D721Med (cell line): ENCODE data around the gene MRPL38.
"Not testable (repeated sequence)": the region's sequence is repeated elsewhere in the genome, so short reads cannot be mapped to it uniquely, and the experiment has no call there.

Experiments used
- DNase-seq: peaks from one replicate; pipeline ENCODE4 v3.0.0; 2011; ENCODE audit warnings: low spot score; ENCODE audit not compliant: insufficient read length
- FAIRE-seq: peaks from 2 replicates; lab custom pipeline; 2011; peaks lifted over from hg19 to GRCh38; lab: Jason Lieb, UNC
- TF ChIP-seq, protein P1 (sequence below): IDR thresholded peaks from 2 replicates; pipeline ENCODE4 v1.5.1; 2012; ENCODE audit warnings: mild to moderate bottlenecking, control low read depth; ENCODE audit not compliant: insufficient read depth; ENCODE audit errors: missing control alignments

MRPL38 gene

DNA sequence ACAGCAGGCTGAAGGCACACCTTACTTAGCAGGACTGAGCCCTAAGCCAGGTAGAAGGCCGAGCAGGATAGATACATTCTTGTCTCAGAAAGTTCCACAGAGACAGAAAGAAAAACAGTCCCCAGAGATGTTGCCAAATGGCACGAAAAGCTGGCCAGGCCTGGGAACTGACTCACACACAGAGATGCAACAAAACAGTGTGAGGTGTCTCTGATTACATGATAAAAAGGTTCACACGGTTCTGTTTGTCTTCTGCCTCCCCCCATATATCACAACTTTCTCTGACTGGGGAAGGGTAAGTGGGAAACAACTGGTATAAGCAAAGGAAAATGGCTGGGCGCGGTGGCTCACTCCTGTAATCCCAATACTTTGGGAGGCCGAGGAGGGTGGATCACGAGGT lies 51.3 kb downstream of the MRPL38 start:
- TF ChIP-seq, protein P1, sequence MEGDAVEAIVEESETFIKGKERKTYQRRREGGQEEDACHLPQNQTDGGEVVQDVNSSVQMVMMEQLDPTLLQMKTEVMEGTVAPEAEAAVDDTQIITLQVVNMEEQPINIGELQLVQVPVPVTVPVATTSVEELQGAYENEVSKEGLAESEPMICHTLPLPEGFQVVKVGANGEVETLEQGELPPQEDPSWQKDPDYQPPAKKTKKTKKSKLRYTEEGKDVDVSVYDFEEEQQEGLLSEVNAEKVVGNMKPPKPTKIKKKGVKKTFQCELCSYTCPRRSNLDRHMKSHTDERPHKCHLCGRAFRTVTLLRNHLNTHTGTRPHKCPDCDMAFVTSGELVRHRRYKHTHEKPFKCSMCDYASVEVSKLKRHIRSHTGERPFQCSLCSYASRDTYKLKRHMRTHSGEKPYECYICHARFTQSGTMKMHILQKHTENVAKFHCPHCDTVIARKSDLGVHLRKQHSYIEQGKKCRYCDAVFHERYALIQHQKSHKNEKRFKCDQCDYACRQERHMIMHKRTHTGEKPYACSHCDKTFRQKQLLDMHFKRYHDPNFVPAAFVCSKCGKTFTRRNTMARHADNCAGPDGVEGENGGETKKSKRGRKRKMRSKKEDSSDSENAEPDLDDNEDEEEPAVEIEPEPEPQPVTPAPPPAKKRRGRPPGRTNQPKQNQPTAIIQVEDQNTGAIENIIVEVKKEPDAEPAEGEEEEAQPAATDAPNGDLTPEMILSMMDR, result no peak
- DNase-seq (no peak), FAIRE-seq (no peak)

DNA sequence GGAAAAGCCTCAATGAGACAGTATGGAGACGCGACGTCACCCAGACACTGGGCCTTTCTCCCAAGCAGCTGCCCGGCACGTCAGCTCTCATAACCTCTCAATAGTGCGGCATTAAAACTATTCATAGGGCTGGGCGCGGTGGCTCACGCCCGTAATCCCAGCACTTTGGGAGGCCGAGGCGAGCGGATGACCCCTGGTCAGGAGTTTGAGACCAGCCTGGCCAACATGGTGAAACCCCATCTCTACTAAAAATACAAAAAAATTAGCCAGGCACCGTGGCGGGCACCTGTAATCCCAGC lies 53.0 kb downstream of the MRPL38 start:
- not testable (repeated sequence) for DNase-seq

DNA sequence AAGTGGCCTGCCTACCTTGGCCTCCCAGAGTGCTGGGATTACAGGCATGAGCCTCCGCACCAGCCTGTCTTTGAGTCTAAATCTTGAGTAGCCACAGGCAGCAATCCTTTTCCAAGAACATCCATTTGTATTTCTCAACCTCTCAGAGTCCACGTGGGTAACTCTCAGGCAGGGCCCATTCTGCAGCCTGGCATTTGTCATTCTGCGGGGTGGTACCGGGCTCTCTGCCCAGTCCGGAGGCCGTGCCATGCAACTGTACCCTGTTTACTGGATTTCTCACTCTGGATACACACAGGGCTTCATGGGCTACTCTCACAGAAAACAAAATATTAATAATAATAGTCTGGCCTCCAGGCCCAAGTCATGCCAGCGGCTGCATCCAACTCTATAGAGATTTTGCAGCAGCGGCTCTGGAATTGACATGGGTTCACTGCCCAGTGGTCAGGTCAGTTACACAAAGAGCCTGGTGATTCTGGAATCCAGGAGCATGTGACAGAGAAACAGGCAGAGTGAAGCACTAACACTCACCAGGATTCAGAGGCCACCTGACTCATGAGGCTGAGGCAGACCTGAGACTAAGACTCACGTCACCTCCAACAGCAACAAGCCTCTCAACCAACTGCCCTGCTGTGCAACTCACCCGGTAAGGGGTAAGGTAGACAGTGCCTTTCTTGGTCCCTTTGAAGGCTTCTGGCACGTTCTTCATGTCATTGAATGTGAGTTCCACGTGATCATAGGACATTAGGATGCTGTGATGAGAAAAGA lies 53.6 kb downstream of the MRPL38 start:
- TF ChIP-seq, protein P1, result no peak
- FAIRE-seq (no peak), DNase-seq (no peak)

More for the DNA sequence above, 53.0 kb downstream of the MRPL38 start:
- not testable (repeated sequence) for FAIRE-seq

DNA sequence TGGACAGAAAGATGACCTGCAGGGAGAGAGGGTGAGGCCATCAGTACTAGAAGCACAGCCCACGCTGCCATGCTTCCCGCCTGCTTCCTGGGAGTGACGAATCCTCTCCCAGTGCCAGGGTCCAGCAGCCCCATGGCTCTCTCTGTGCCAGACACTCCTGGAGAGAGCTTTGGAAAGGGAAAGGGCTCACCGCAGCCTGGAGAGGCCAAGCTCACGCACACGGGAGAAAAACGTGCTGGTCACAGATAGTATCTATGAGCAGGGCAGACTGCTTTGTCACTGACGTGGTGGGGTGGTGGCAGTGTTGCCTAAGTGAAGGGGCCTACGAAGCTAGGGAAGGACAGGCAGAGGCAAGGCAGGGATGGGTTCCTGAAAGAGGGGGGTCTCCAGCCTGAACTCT lies 55.0 kb downstream of the MRPL38 start:
- DNase-seq (no peak), FAIRE-seq (no peak)
- TF ChIP-seq, protein P1, result no peak

DNA sequence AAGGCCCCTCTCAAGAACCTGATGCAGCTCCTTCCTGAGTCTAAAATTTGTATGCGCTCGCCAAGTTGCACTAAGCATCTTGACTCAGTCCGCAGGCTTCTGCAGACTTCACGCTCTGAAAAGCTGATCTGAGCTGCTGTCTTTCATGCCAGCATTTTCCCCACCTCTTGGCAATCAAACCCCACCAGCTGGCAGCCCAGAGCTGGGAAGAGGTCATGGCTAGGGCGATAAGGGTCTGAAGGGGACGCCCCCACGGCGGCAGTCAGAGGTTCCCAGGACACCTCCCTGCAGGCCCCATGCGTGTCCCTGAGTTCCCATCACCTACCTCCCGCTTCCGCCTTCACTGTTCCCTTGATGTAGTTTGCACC lies 55.4 kb downstream of the MRPL38 start:
- no peak for FAIRE-seq
- DNase-seq, result no peak
- TF ChIP-seq, protein P1, result no peak
